Keratinocyte (primary cell): ENCODE data around the gene HNRNPA1L2. TPM values are rescaled to one million over a fixed set of nuclear protein-coding genes. Genes with fewer than 3 reads are reported as not detected.

Experiments
- DNase-seq: peaks from one replicate; pipeline ENCODE4 v3.0.0-alpha.2; 2011; ENCODE audit warnings: low read depth, missing footprints, low spot score
- FAIRE-seq: peaks from 2 replicates; lab custom pipeline; 2011; peaks lifted over from hg19 to GRCh38; lab: Jason Lieb, UNC
- H2AFZ ChIP-seq: 2 replicates; pipeline ENCODE4 v1.6.0; 2012; ENCODE audit warnings: low read length, control low read depth, inconsistent platforms; ENCODE audit not compliant: control insufficient read depth
- H3K27ac ChIP-seq: 2 replicates; pipeline ENCODE4 v1.5.1; 2011; ENCODE audit warnings: low read length; ENCODE audit not compliant: control insufficient read depth, insufficient read depth
- H3K27me3 ChIP-seq: 3 replicates; pipeline ENCODE4 v1.6.0; 2011; ENCODE audit warnings: low read length; ENCODE audit not compliant: control insufficient read depth, insufficient read depth; ENCODE audit errors: extremely low read depth
- H3K36me3 ChIP-seq, 2 experiments: 2 replicates in 1 of 2; 3 replicates in 1 of 2; pipeline ENCODE4 v1.5.1; 2011; ENCODE audit warnings: low read length in 2 of 2, mild to moderate bottlenecking in 1 of 2; ENCODE audit not compliant: control insufficient read depth in 2 of 2, insufficient read depth in 2 of 2; ENCODE audit errors: extremely low read depth in 1 of 2
- H3K4me1 ChIP-seq: 3 replicates; pipeline ENCODE4 v1.5.1; 2011; ENCODE audit warnings: low read length; ENCODE audit not compliant: control insufficient read depth, insufficient read depth; ENCODE audit errors: extremely low read depth
- H3K4me2 ChIP-seq: 3 replicates; pipeline ENCODE4 v1.6.0; 2011; ENCODE audit warnings: low read depth, low read length; ENCODE audit not compliant: control insufficient read depth, insufficient read depth; ENCODE audit errors: extremely low read depth
- H3K4me3 ChIP-seq, 3 experiments: fragments of 200-600 bp in 1 of 3; sonication (generic) in 1 of 3; 2 replicates in 2 of 3; 3 replicates in 1 of 3; pipeline ENCODE4 v1.5.1; 2011 to 2016; ENCODE audit warnings: low read length in 3 of 3, mild to moderate bottlenecking in 3 of 3, control low read depth in 2 of 3, inconsistent platforms in 1 of 3, low read depth in 1 of 3, mixed read lengths in 1 of 3, mixed run types in 1 of 3, moderate library complexity in 1 of 3; ENCODE audit not compliant: control insufficient read depth in 2 of 3, insufficient read depth in 2 of 3; ENCODE audit errors: extremely low read depth in 1 of 3
- H3K79me2 ChIP-seq: 2 replicates; pipeline ENCODE4 v1.6.0; 2012; ENCODE audit warnings: low read length; ENCODE audit not compliant: control insufficient read depth, insufficient read depth
- H3K9ac ChIP-seq: 3 replicates; pipeline ENCODE4 v1.6.0; 2011; ENCODE audit warnings: low read length; ENCODE audit not compliant: control insufficient read depth, insufficient read depth; ENCODE audit errors: extremely low read depth
- H3K9me1 ChIP-seq: 3 replicates; pipeline ENCODE4 v1.6.0; 2011; ENCODE audit warnings: low read length; ENCODE audit not compliant: control insufficient read depth, insufficient read depth; ENCODE audit errors: extremely low read depth
- H3K9me3 ChIP-seq: 2 replicates; pipeline ENCODE4 v1.5.1; 2012; ENCODE audit warnings: low read depth, low read length; ENCODE audit not compliant: control insufficient read depth
- H4K20me1 ChIP-seq: 3 replicates; pipeline ENCODE4 v1.6.0; 2011; ENCODE audit warnings: low read length; ENCODE audit not compliant: control insufficient read depth, insufficient read depth; ENCODE audit errors: extremely low read depth
- EZH2 ChIP-seq: IDR thresholded peaks from one replicate; pipeline ENCODE4 v1.6.1; 2012; ENCODE audit warnings: inconsistent platforms, mild to moderate bottlenecking, low read length, moderate library complexity
- dilution Hi-C: fragments of 300-500 bp; cut with MboI; formaldehyde crosslinking; loops from one replicate; pipeline ENCODE4 v1.7.0; 2020; ENCODE audit warnings: low sequenced_read_pairs; ENCODE audit not compliant: extremely low pct_ligation_motif_present
- polyA plus RNA-seq, 5 experiments: library from polyadenylated mRNA; depleted of rRNA in 3 of 5; stranded (reverse) in 3 of 5; stranded (forward) in 1 of 5; unstranded in 1 of 5; fragments of >200 nt; gene quantifications; 1 replicate in 1 of 5; 2 replicates in 3 of 5; 3 replicates in 1 of 5; pipeline versions ENCODE4 v1.2.1 to v1.2.3, GENCODE V29; 2011 to 2012; ENCODE audit warnings: missing spikeins in 2 of 5, low read depth in 1 of 5, low replicate concordance in 1 of 5
- TF ChIP-seq, protein P1 (sequence below), 3 experiments: IDR thresholded peaks in 1 of 3; conservative IDR thresholded peaks in 1 of 3; optimal IDR thresholded peaks in 1 of 3; 2 replicates in 2 of 3; 3 replicates in 1 of 3; pipeline versions ENCODE3 to v1.5.1; 2011; ENCODE audit warnings: low read length in 3 of 3, mild to moderate bottlenecking in 3 of 3, moderate library complexity in 2 of 3, control low read depth in 1 of 3, inconsistent platforms in 1 of 3; ENCODE audit not compliant: insufficient read depth in 2 of 3; ENCODE audit errors: extremely low read depth in 1 of 3

Gene HNRNPA1L2
- polyA plus RNA-seq, 1 donor (not counting 4 experiments of a cell fraction or from before 2014, with no cell fraction given), result 7.2 TPM

DNA sequence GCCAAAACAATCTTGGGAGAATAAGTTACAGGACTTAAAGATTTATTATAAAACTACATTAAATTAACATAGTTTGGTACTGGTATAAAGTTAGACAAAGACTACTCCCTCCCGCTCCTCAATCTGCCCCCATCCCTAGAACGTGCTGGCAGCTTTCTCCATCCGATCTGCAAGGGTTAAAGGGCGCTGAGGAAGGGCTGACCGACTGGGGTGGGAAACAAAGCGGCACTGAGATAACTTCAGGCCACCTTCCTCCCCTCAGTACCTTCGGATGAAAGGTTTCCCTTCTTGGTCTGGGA lies 9.6 kb downstream of the HNRNPA1L2 start:
- H3K4me1 ChIP-seq, result peaks cover 16% of the 10 kb centered on the region
- H2AFZ ChIP-seq, result peak overlapping the region; percentile 85
- TF ChIP-seq EZH2, result no peak
- TF ChIP-seq, protein P1, sequence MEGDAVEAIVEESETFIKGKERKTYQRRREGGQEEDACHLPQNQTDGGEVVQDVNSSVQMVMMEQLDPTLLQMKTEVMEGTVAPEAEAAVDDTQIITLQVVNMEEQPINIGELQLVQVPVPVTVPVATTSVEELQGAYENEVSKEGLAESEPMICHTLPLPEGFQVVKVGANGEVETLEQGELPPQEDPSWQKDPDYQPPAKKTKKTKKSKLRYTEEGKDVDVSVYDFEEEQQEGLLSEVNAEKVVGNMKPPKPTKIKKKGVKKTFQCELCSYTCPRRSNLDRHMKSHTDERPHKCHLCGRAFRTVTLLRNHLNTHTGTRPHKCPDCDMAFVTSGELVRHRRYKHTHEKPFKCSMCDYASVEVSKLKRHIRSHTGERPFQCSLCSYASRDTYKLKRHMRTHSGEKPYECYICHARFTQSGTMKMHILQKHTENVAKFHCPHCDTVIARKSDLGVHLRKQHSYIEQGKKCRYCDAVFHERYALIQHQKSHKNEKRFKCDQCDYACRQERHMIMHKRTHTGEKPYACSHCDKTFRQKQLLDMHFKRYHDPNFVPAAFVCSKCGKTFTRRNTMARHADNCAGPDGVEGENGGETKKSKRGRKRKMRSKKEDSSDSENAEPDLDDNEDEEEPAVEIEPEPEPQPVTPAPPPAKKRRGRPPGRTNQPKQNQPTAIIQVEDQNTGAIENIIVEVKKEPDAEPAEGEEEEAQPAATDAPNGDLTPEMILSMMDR (optimal IDR thresholded peaks at IDR 0.05 in 1 of 3, IDR thresholded peaks at IDR 0.05 in 1 of 3, conservative IDR thresholded peaks at IDR 0.05 in 1 of 3; ENCODE audit: extremely low read depth in 1 of 3, insufficient read depth in 2 of 3, low read length in 3 of 3), result no peak
- FAIRE-seq, result no peak
- DNase-seq, result no peak
- no peaks in the 10 kb centered on the region for H4K20me1 ChIP-seq
- H3K9me1 ChIP-seq, result no peaks in the 10 kb centered on the region
- H3K4me2 ChIP-seq, result peak overlapping the region; percentile 95
- H3K4me3 ChIP-seq, result peak overlapping the region; percentile 91 to 95 (median 92)
- peak overlapping the region; percentile 98 for H3K27ac ChIP-seq
- peaks cover 2 to 7% of the 10 kb centered on the region in 2 experiments for H3K36me3 ChIP-seq
- dilution Hi-C loops, result no loop called here
- peak overlapping the region; percentile 98 for H3K9ac ChIP-seq
- no peaks in the 10 kb centered on the region for H3K27me3 ChIP-seq
- peaks cover 61% of the 10 kb centered on the region for H3K79me2 ChIP-seq
- no peaks in the 10 kb centered on the region for H3K9me3 ChIP-seq

DNA sequence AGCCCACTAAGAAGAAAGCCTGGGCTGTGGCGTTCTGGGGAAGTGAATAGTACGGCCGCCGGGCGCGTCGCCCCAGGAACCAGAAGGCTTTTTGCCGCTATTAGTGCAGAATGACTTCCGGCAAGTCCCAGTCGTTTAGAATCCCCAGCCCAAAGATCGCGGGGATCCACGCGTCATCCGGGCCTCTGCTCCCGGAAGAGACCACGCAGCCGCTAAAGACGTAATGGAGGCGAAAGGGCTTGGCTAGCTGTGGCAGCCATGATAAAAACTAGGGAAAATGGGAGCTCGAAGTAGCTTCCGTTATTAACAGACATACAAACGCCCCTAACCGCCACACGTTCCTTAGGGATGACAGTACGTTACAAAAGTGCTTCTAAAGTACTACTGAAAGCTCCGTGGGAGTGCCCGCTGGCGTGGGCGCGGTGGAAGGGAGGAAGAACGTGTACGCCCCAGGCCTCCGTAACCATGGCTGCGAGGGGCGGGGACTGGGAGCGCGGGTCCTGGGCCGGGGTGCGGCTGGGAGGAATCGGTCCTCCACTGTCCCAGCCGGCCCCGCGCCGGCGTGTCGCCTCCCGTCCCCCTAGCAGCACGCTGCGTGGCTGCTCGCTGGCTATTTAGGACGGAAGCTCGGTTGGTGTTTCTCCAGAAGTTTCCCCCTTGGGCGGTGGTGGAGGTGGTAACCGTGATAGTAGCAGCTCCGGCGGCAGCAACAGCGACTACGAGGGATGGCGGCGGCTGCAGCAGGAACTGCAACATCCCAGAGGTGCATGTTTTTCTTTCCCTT lies 10.2 kb downstream of the HNRNPA1L2 start, which contains the start of gene SUGT1:
TSS of gene SUGT1 (plus strand) at position 641 of the 784 bp plus-strand sequence. CDS start at position 726, 85 bp downstream.
- Histone ChIP-seq H3K27ac (peak within 1 kb of the TSS; percentile 98), H3K27me3 (no peaks in the 10 kb centered on the region), H3K9me3 (no peaks in the 10 kb centered on the region), H3K4me2 (peak within 1 kb of the TSS; percentile 95), H2AFZ (peak within 1 kb of the TSS; percentile 95), H3K4me1 (peaks cover 15% of the 10 kb centered on the region), H3K9me1 (no peaks in the 10 kb centered on the region), H3K9ac (peak within 1 kb of the TSS; percentile 98), H3K4me3 (peak within 1 kb of the TSS; percentile 91 to 95 (median 92)), H3K36me3 (peaks cover 2 to 7% of the 10 kb centered on the region in 2 experiments), H3K79me2 (peaks cover 64% of the 10 kb centered on the region), H4K20me1 (no peaks in the 10 kb centered on the region)
- dilution Hi-C loops, result no loop called here
- TF ChIP-seq, protein P1 (optimal IDR thresholded peaks at IDR 0.05 in 1 of 3, IDR thresholded peaks at IDR 0.05 in 1 of 3, conservative IDR thresholded peaks at IDR 0.05 in 1 of 3; ENCODE audit: extremely low read depth in 1 of 3, insufficient read depth in 2 of 3, low read length in 3 of 3), result peak; percentile 71 to 76 (median 73)
- no peak for TF ChIP-seq EZH2
- FAIRE-seq (peak; percentile 79), DNase-seq (peak; percentile 49)
